Endodermal cell (in vitro differentiated cells): ENCODE measurements around the gene LMOD3. TPM values are rescaled to one million over a fixed set of nuclear protein-coding genes. Genes with fewer than 3 reads are reported as not detected.

Source experiments
- DNase-seq: peaks from one replicate; pipeline ENCODE4 v3.0.0-alpha.2; 2017
- H3K27ac ChIP-seq: 2 replicates; pipeline ENCODE4 v1.5.1; 2013; ENCODE audit warnings: mild to moderate bottlenecking, low read depth, low read length, moderate library complexity
- H3K27me3 ChIP-seq: 2 replicates; pipeline ENCODE4 v1.6.1; 2013; ENCODE audit warnings: mild to moderate bottlenecking, low read length, moderate library complexity; ENCODE audit not compliant: insufficient read depth, control insufficient read depth, poor library complexity, severe bottlenecking
- H3K36me3 ChIP-seq: 2 replicates; pipeline ENCODE4 v1.7.0; 2013; ENCODE audit warnings: mild to moderate bottlenecking, low read length, moderate library complexity; ENCODE audit not compliant: control insufficient read depth, insufficient read depth
- H3K4me1 ChIP-seq: one replicate; pipeline ENCODE4 v1.7.0; 2013; ENCODE audit warnings: low read length; ENCODE audit not compliant: control insufficient read depth, insufficient read depth
- H3K4me3 ChIP-seq: 2 replicates; pipeline ENCODE4 v1.5.1; 2013; ENCODE audit warnings: mild to moderate bottlenecking, low read length, moderate library complexity
- H3K9ac ChIP-seq: 2 replicates; pipeline ENCODE4 v1.6.1; 2013; ENCODE audit warnings: mild to moderate bottlenecking, low read length, moderate library complexity; ENCODE audit not compliant: poor library complexity, severe bottlenecking; ENCODE audit errors: extremely low read depth
- H3K9me3 ChIP-seq: 2 replicates; pipeline ENCODE4 v1.6.1; 2013; ENCODE audit warnings: mild to moderate bottlenecking, low read length, moderate library complexity; ENCODE audit not compliant: control insufficient read depth
- H3K27ac Mint-ChIP-seq: 2 replicates; pipeline ENCODE4 v1.8.0; 2020; ENCODE audit warnings: mixed read lengths
- H3K27me3 Mint-ChIP-seq: 2 replicates; pipeline ENCODE4 v1.8.0; 2021; ENCODE audit warnings: mild to moderate bottlenecking, mixed read lengths; ENCODE audit not compliant: insufficient read depth
- H3K36me3 Mint-ChIP-seq: 2 replicates; pipeline ENCODE4 v1.8.0; 2020; ENCODE audit warnings: low read depth, mixed read lengths
- H3K4me1 Mint-ChIP-seq: 2 replicates; pipeline ENCODE4 v1.8.0; 2020; ENCODE audit warnings: mixed read lengths
- H3K4me3 Mint-ChIP-seq: 2 replicates; pipeline ENCODE4 v1.8.0; 2020; ENCODE audit warnings: mild to moderate bottlenecking, moderate library complexity, mixed read lengths
- H3K9me3 Mint-ChIP-seq: 2 replicates; pipeline ENCODE4 v1.8.0; 2020; ENCODE audit warnings: mild to moderate bottlenecking, mixed read lengths
- CTCF ChIP-seq: fragments of 200-600 bp; sonication (generic); conservative IDR thresholded peaks from 2 replicates; pipeline ENCODE4 v1.5.0; 2021; ENCODE audit warnings: antibody characterized with exemption, mild to moderate bottlenecking
- WGBS, 2 experiments: methylation state at CpG; one replicate each; pipeline versions ENCODE4 v1.1.5 to v1.1.7; 2013; ENCODE audit warnings: missing lambda C conversion rate in 2 of 2, mixed read lengths in 1 of 2; ENCODE audit not compliant: insufficient coverage in 1 of 2, insufficient read length in 1 of 2; 5-methylcytosine and 5-hydroxymethylcytosine counted together
- total RNA-seq, 2 donors: library from RNA; stranded (reverse); fragmentation: NEBNext Ultra II Directional in 1 of 2; extraction: Animal tissue kit (Norgen Biotek cat#: 25700) in 1 of 2; gene quantifications; 2 replicates in 1 of 2; 3 replicates in 1 of 2; pipeline ENCODE4 v1.2.1, GENCODE V29; 2021

The LMOD3 gene
- total RNA-seq, 2 donors from 2014 or later, result not detected

- Mint-ChIP-seq H3K4me1 (no peaks in the 10 kb centered on the region), H3K9me3 (no peaks in the 10 kb centered on the region)
Measured at GRCh38 chr3:69130689-69131088, 8.3 kb upstream of the LMOD3 start.

GRCh38 chr3:69129531-69129930 lies 7.1 kb upstream of the LMOD3 start:
- DNase-seq, result no peak
- Histone ChIP-seq H3K4me1 (no peaks in the 10 kb centered on the region), H3K9ac (no peak overlapping the region), H3K9me3 (no peaks in the 10 kb centered on the region), H3K27me3 (no peaks in the 10 kb centered on the region), H3K27ac (no peak overlapping the region), H3K4me3 (no peak overlapping the region), H3K36me3 (no peaks in the 10 kb centered on the region)
- Mint-ChIP-seq H3K9me3 (no peaks in the 10 kb centered on the region), H3K36me3 (no peaks in the 10 kb centered on the region), H3K27me3 (no peaks in the 10 kb centered on the region), H3K4me3 (no peak overlapping the region), H3K4me1 (no peaks in the 10 kb centered on the region), H3K27ac (no peak overlapping the region)
- WGBS, 2 experiments, result 77% methylated on average over 1 of the region's 1 CpG; no CpG with 5 or more reads in 1 of the 2 experiments
- TF ChIP-seq CTCF, result no peak

More at GRCh38 chr3:69130689-69131088, 8.3 kb upstream of the LMOD3 start:
- no peaks in the 10 kb centered on the region for H3K9me3 ChIP-seq
- H3K36me3 ChIP-seq, result no peaks in the 10 kb centered on the region
- H3K27me3 Mint-ChIP-seq, result no peaks in the 10 kb centered on the region
- no peak overlapping the region for H3K27ac Mint-ChIP-seq
- no peak overlapping the region for H3K4me3 Mint-ChIP-seq
- H3K36me3 Mint-ChIP-seq, result no peaks in the 10 kb centered on the region
- H3K4me3 ChIP-seq, result no peak overlapping the region
- no peaks in the 10 kb centered on the region for H3K27me3 ChIP-seq
- H3K4me1 ChIP-seq, result no peaks in the 10 kb centered on the region
- no peak overlapping the region for H3K9ac ChIP-seq
- DNase-seq, result no peak
- no peak overlapping the region for H3K27ac ChIP-seq
- TF ChIP-seq CTCF, result no peak

GRCh38 chr3:69128509-69128908 lies 6.1 kb upstream of the LMOD3 start:
- Histone ChIP-seq H3K4me1 (no peaks in the 10 kb centered on the region), H3K4me3 (no peak overlapping the region), H3K9me3 (no peaks in the 10 kb centered on the region), H3K36me3 (no peaks in the 10 kb centered on the region), H3K9ac (no peak overlapping the region), H3K27ac (no peak overlapping the region), H3K27me3 (no peaks in the 10 kb centered on the region)
- DNase-seq, result no peak
- H3K4me3 Mint-ChIP-seq, result no peak overlapping the region
- H3K9me3 Mint-ChIP-seq, result no peaks in the 10 kb centered on the region
- H3K4me1 Mint-ChIP-seq, result no peaks in the 10 kb centered on the region
- TF ChIP-seq CTCF, result no peak
- no peak overlapping the region for H3K27ac Mint-ChIP-seq
- H3K36me3 Mint-ChIP-seq, result no peaks in the 10 kb centered on the region
- no peaks in the 10 kb centered on the region for H3K27me3 Mint-ChIP-seq
